ENCODE measurements around the gene EPHX1.

GRCh38 chr1:225890346-225891228 lies 80.7 kb downstream of the EPHX1 start:
- no peak for TF ChIP-seq POLR2A (IDR thresholded peaks at IDR 0.05; ENCODE audit: extremely low read depth, insufficient read length)
- TF ChIP-seq, protein P1, sequence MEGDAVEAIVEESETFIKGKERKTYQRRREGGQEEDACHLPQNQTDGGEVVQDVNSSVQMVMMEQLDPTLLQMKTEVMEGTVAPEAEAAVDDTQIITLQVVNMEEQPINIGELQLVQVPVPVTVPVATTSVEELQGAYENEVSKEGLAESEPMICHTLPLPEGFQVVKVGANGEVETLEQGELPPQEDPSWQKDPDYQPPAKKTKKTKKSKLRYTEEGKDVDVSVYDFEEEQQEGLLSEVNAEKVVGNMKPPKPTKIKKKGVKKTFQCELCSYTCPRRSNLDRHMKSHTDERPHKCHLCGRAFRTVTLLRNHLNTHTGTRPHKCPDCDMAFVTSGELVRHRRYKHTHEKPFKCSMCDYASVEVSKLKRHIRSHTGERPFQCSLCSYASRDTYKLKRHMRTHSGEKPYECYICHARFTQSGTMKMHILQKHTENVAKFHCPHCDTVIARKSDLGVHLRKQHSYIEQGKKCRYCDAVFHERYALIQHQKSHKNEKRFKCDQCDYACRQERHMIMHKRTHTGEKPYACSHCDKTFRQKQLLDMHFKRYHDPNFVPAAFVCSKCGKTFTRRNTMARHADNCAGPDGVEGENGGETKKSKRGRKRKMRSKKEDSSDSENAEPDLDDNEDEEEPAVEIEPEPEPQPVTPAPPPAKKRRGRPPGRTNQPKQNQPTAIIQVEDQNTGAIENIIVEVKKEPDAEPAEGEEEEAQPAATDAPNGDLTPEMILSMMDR (IDR thresholded peaks at IDR 0.05; ENCODE audit: low read depth, low read length) = no peak

Measured in NB4 (cell line).